ENCODE data around the gene SLC6A19.

SLC6A19 gene

GRCh38 chr5:1166370-1166769, 35.0 kb upstream of the SLC6A19 start:
- no peak for DNase-seq (ENCODE audit: low read depth)

- DNase-seq (ENCODE audit: low read depth), result no peak
Measured at GRCh38 chr5:1167361-1167727, 34.1 kb upstream of the SLC6A19 start.

- DNase-seq (ENCODE audit: low read depth), result peak; percentile 50
Measured at GRCh38 chr5:1167728-1168709, 33.4 kb upstream of the SLC6A19 start.

GRCh38 chr5:1168796-1169195, 32.6 kb upstream of the SLC6A19 start:
- DNase-seq (ENCODE audit: low read depth), result no peak

- DNase-seq (ENCODE audit: low read depth), result no peak
Measured at GRCh38 chr5:1169211-1170115, 31.9 kb upstream of the SLC6A19 start.

GRCh38 chr5:1171340-1171941, 30.0 kb upstream of the SLC6A19 start:
- DNase-seq (ENCODE audit: low read depth), result no peak

- DNase-seq (ENCODE audit: low read depth), result no peak
Measured at GRCh38 chr5:1172007-1172581, 29.3 kb upstream of the SLC6A19 start.

- DNase-seq (ENCODE audit: low read depth), result no peak
Measured at GRCh38 chr5:1172670-1173404, 28.6 kb upstream of the SLC6A19 start.

GRCh38 chr5:1173485-1174070, 27.8 kb upstream of the SLC6A19 start:
- DNase-seq (ENCODE audit: low read depth), result no peak

GRCh38 chr5:1174122-1174936, 27.1 kb upstream of the SLC6A19 start:
- peak; percentile 16 for DNase-seq (ENCODE audit: low read depth)

GRCh38 chr5:1175015-1175414, 26.4 kb upstream of the SLC6A19 start:
- DNase-seq (ENCODE audit: low read depth), result no peak

GRCh38 chr5:1175801-1176472, 25.5 kb upstream of the SLC6A19 start:
- no peak for DNase-seq (ENCODE audit: low read depth)

GRCh38 chr5:1176473-1177391, 24.7 kb upstream of the SLC6A19 start:
- no peak for DNase-seq (ENCODE audit: low read depth)

GRCh38 chr5:1177826-1178528, 23.4 kb upstream of the SLC6A19 start:
- no peak for DNase-seq (ENCODE audit: low read depth)

- DNase-seq (ENCODE audit: low read depth), result no peak
Measured at GRCh38 chr5:1178529-1179382, 22.6 kb upstream of the SLC6A19 start.

- no peak for DNase-seq (ENCODE audit: low read depth)
Measured at GRCh38 chr5:1179383-1179715, 22.0 kb upstream of the SLC6A19 start.

- DNase-seq (ENCODE audit: low read depth), result no peak
Measured at GRCh38 chr5:1180096-1180495, 21.3 kb upstream of the SLC6A19 start.

Measured in stimulated activated CD4-positive, alpha-beta T cell treated with anti-CD3 and anti-CD28 coated beads, Interleukin-2, amount 100 ng/mL, for 4 hours (primary cell).